Keratinocyte (primary cell): ENCODE results near the gene IGF1R. TPM values are rescaled to one million over a fixed set of nuclear protein-coding genes. Genes with fewer than 3 reads are reported as not detected.

Experiments
- DNase-seq: peaks from one replicate; pipeline ENCODE4 v3.0.0-alpha.2; 2011; ENCODE audit warnings: low read depth, missing footprints, low spot score
- FAIRE-seq: peaks from 2 replicates; lab custom pipeline; 2011; peaks lifted over from hg19 to GRCh38; lab: Jason Lieb, UNC
- H2AFZ ChIP-seq: 2 replicates; pipeline ENCODE4 v1.6.0; 2012; ENCODE audit warnings: low read length, control low read depth, inconsistent platforms; ENCODE audit not compliant: control insufficient read depth
- H3K27ac ChIP-seq: 2 replicates; pipeline ENCODE4 v1.5.1; 2011; ENCODE audit warnings: low read length; ENCODE audit not compliant: control insufficient read depth, insufficient read depth
- H3K27me3 ChIP-seq: 3 replicates; pipeline ENCODE4 v1.6.0; 2011; ENCODE audit warnings: low read length; ENCODE audit not compliant: control insufficient read depth, insufficient read depth; ENCODE audit errors: extremely low read depth
- H3K36me3 ChIP-seq, 2 experiments: 2 replicates in 1 of 2; 3 replicates in 1 of 2; pipeline ENCODE4 v1.5.1; 2011; ENCODE audit warnings: low read length in 2 of 2, mild to moderate bottlenecking in 1 of 2; ENCODE audit not compliant: control insufficient read depth in 2 of 2, insufficient read depth in 2 of 2; ENCODE audit errors: extremely low read depth in 1 of 2
- H3K4me1 ChIP-seq: 3 replicates; pipeline ENCODE4 v1.5.1; 2011; ENCODE audit warnings: low read length; ENCODE audit not compliant: control insufficient read depth, insufficient read depth; ENCODE audit errors: extremely low read depth
- H3K4me2 ChIP-seq: 3 replicates; pipeline ENCODE4 v1.6.0; 2011; ENCODE audit warnings: low read depth, low read length; ENCODE audit not compliant: control insufficient read depth, insufficient read depth; ENCODE audit errors: extremely low read depth
- H3K4me3 ChIP-seq, 3 experiments: fragments of 200-600 bp in 1 of 3; sonication (generic) in 1 of 3; 2 replicates in 2 of 3; 3 replicates in 1 of 3; pipeline ENCODE4 v1.5.1; 2011 to 2016; ENCODE audit warnings: low read length in 3 of 3, mild to moderate bottlenecking in 3 of 3, control low read depth in 2 of 3, inconsistent platforms in 1 of 3, low read depth in 1 of 3, mixed read lengths in 1 of 3, mixed run types in 1 of 3, moderate library complexity in 1 of 3; ENCODE audit not compliant: control insufficient read depth in 2 of 3, insufficient read depth in 2 of 3; ENCODE audit errors: extremely low read depth in 1 of 3
- H3K79me2 ChIP-seq: 2 replicates; pipeline ENCODE4 v1.6.0; 2012; ENCODE audit warnings: low read length; ENCODE audit not compliant: control insufficient read depth, insufficient read depth
- H3K9ac ChIP-seq: 3 replicates; pipeline ENCODE4 v1.6.0; 2011; ENCODE audit warnings: low read length; ENCODE audit not compliant: control insufficient read depth, insufficient read depth; ENCODE audit errors: extremely low read depth
- H3K9me1 ChIP-seq: 3 replicates; pipeline ENCODE4 v1.6.0; 2011; ENCODE audit warnings: low read length; ENCODE audit not compliant: control insufficient read depth, insufficient read depth; ENCODE audit errors: extremely low read depth
- H3K9me3 ChIP-seq: 2 replicates; pipeline ENCODE4 v1.5.1; 2012; ENCODE audit warnings: low read depth, low read length; ENCODE audit not compliant: control insufficient read depth
- H4K20me1 ChIP-seq: 3 replicates; pipeline ENCODE4 v1.6.0; 2011; ENCODE audit warnings: low read length; ENCODE audit not compliant: control insufficient read depth, insufficient read depth; ENCODE audit errors: extremely low read depth
- CTCF ChIP-seq, 3 experiments: IDR thresholded peaks in 1 of 3; conservative IDR thresholded peaks in 1 of 3; optimal IDR thresholded peaks in 1 of 3; 2 replicates in 2 of 3; 3 replicates in 1 of 3; pipeline versions ENCODE3 to v1.5.1; 2011; ENCODE audit warnings: low read length in 3 of 3, mild to moderate bottlenecking in 3 of 3, moderate library complexity in 2 of 3, control low read depth in 1 of 3, inconsistent platforms in 1 of 3; ENCODE audit not compliant: insufficient read depth in 2 of 3; ENCODE audit errors: extremely low read depth in 1 of 3
- EZH2 ChIP-seq: IDR thresholded peaks from one replicate; pipeline ENCODE4 v1.6.1; 2012; ENCODE audit warnings: inconsistent platforms, mild to moderate bottlenecking, low read length, moderate library complexity
- dilution Hi-C: fragments of 300-500 bp; cut with MboI; formaldehyde crosslinking; loops from one replicate; pipeline ENCODE4 v1.7.0; 2020; ENCODE audit warnings: low sequenced_read_pairs; ENCODE audit not compliant: extremely low pct_ligation_motif_present
- polyA plus RNA-seq, 5 experiments: library from polyadenylated mRNA; depleted of rRNA in 3 of 5; stranded (reverse) in 3 of 5; stranded (forward) in 1 of 5; unstranded in 1 of 5; fragments of >200 nt; gene quantifications; 1 replicate in 1 of 5; 2 replicates in 3 of 5; 3 replicates in 1 of 5; pipeline versions ENCODE4 v1.2.1 to v1.2.3, GENCODE V29; 2011 to 2012; ENCODE audit warnings: missing spikeins in 2 of 5, low read depth in 1 of 5, low replicate concordance in 1 of 5

IGF1R gene
- polyA plus RNA-seq, 1 donor (not counting 4 experiments of a cell fraction or from before 2014, with no cell fraction given), result 14.5 TPM

- Histone ChIP-seq H3K4me2 (no peak overlapping the region), H3K4me3 (no peak overlapping the region), H4K20me1 (peaks cover 27% of the 10 kb centered on the region)
Measured at GRCh38 chr15:98717942-98718341, 69.6 kb downstream of the IGF1R start.

GRCh38 chr15:98718426-98719136 is 70.2 kb downstream of the IGF1R start:
- TF ChIP-seq EZH2 (no peak), CTCF (optimal IDR thresholded peaks at IDR 0.05 in 1 of 3, IDR thresholded peaks at IDR 0.05 in 1 of 3, conservative IDR thresholded peaks at IDR 0.05 in 1 of 3; ENCODE audit: extremely low read depth in 1 of 3, insufficient read depth in 2 of 3, low read length in 3 of 3) (no peak)
- no peak overlapping the region for H2AFZ ChIP-seq
- DNase-seq, result no peak
- H3K9ac ChIP-seq, result no peak overlapping the region
- H3K4me2 ChIP-seq, result no peak overlapping the region
- dilution Hi-C loops, result no loop called here
- peaks cover 7% of the 10 kb centered on the region for H3K9me1 ChIP-seq
- H3K27me3 ChIP-seq, result no peaks in the 10 kb centered on the region
- FAIRE-seq, result no peak
- H3K9me3 ChIP-seq, result no peaks in the 10 kb centered on the region
- peaks cover 22% of the 10 kb centered on the region for H4K20me1 ChIP-seq
- no peak overlapping the region for H3K27ac ChIP-seq
- H3K79me2 ChIP-seq, result peaks cover 100% of the 10 kb centered on the region
- no peak overlapping the region for H3K4me3 ChIP-seq
- peaks cover 6% of the 10 kb centered on the region for H3K4me1 ChIP-seq
- H3K36me3 ChIP-seq, result no peaks in the 10 kb centered on the region

More at GRCh38 chr15:98717942-98718341, 69.6 kb downstream of the IGF1R start:
- no peak overlapping the region for H3K9ac ChIP-seq
- no peak for DNase-seq
- no peaks in the 10 kb centered on the region for H3K36me3 ChIP-seq
- H3K9me1 ChIP-seq, result peaks cover 10% of the 10 kb centered on the region
- H2AFZ ChIP-seq, result no peak overlapping the region
- no peak overlapping the region for H3K27ac ChIP-seq
- FAIRE-seq, result no peak
- H3K9me3 ChIP-seq, result no peaks in the 10 kb centered on the region
- dilution Hi-C loops, result no loop called here
- no peaks in the 10 kb centered on the region for H3K27me3 ChIP-seq
- peaks cover 12% of the 10 kb centered on the region for H3K4me1 ChIP-seq
- H3K79me2 ChIP-seq, result peaks cover 100% of the 10 kb centered on the region
- TF ChIP-seq CTCF (optimal IDR thresholded peaks at IDR 0.05 in 1 of 3, IDR thresholded peaks at IDR 0.05 in 1 of 3, conservative IDR thresholded peaks at IDR 0.05 in 1 of 3; ENCODE audit: extremely low read depth in 1 of 3, insufficient read depth in 2 of 3, low read length in 3 of 3) (no peak), EZH2 (no peak)
